Activated CD4-positive, alpha-beta T cell treated with anti-CD3 and anti-CD28 coated beads for 1 hour (primary cell): Measurements from ENCODE around the gene ARMC2.
"Not testable (repeated sequence)": the region's sequence is repeated elsewhere in the genome, so short reads cannot be mapped to it uniquely, and the experiment has no call there.

Experiments
- DNase-seq: peaks from one replicate; pipeline ENCODE4 v3.0.0-alpha.2; 2020

ARMC2 gene

GRCh38 chr6:108872575-108872974, 24.4 kb downstream of the ARMC2 start:
- no peak for DNase-seq

GRCh38 chr6:108873251-108873650, 25.0 kb downstream of the ARMC2 start:
- DNase-seq = no peak

- DNase-seq = no peak
These were observed 25.7 kb downstream of the ARMC2 start for GRCh38 chr6:108873971-108874370.

GRCh38 chr6:108874470-108875160, 26.4 kb downstream of the ARMC2 start:
- no peak for DNase-seq

GRCh38 chr6:108875161-108875555, 26.9 kb downstream of the ARMC2 start:
- no peak for DNase-seq

- DNase-seq = no peak
These were observed 29.0 kb downstream of the ARMC2 start for GRCh38 chr6:108877046-108877751.

GRCh38 chr6:108878942-108879341, 30.7 kb downstream of the ARMC2 start:
- no peak for DNase-seq

- no peak for DNase-seq
These were observed 35.0 kb downstream of the ARMC2 start for GRCh38 chr6:108883172-108883571.

- no peak for DNase-seq
These were observed 36.2 kb downstream of the ARMC2 start for GRCh38 chr6:108884211-108885059.

GRCh38 chr6:108888052-108888451, 39.8 kb downstream of the ARMC2 start:
- DNase-seq = no peak

- no peak for DNase-seq
These were observed 40.5 kb downstream of the ARMC2 start for GRCh38 chr6:108888745-108889144.

GRCh38 chr6:108890898-108891297, 42.7 kb downstream of the ARMC2 start:
- DNase-seq = not testable (repeated sequence)

- DNase-seq = no peak
These were observed 47.3 kb downstream of the ARMC2 start for GRCh38 chr6:108895571-108895970.

GRCh38 chr6:108896111-108896661, 48.0 kb downstream of the ARMC2 start:
- no peak for DNase-seq

GRCh38 chr6:108897371-108897770, 49.1 kb downstream of the ARMC2 start:
- DNase-seq = no peak

GRCh38 chr6:108902382-108902792, 54.2 kb downstream of the ARMC2 start:
- DNase-seq = no peak

- no peak for DNase-seq
These were observed 55.6 kb downstream of the ARMC2 start for GRCh38 chr6:108903796-108904195.

GRCh38 chr6:108904741-108905140, 56.5 kb downstream of the ARMC2 start:
- DNase-seq = no peak

- no peak for DNase-seq
These were observed 66.2 kb downstream of the ARMC2 start for GRCh38 chr6:108914235-108915022.

GRCh38 chr6:108915258-108915657, 67.0 kb downstream of the ARMC2 start:
- DNase-seq = no peak

- DNase-seq = no peak
These were observed 67.9 kb downstream of the ARMC2 start for GRCh38 chr6:108916026-108916686.

- no peak for DNase-seq
These were observed 72.5 kb downstream of the ARMC2 start for GRCh38 chr6:108920751-108921150.
